HUES6 (cell line): ENCODE results near the gene ELP4.
"Not testable (repeated sequence)": the region's sequence is repeated elsewhere in the genome, so short reads cannot be mapped to it uniquely, and the experiment has no call there.

ENCODE experiments used
- H3K27ac ChIP-seq: 2 replicates; pipeline ENCODE4 v1.7.0; 2013; ENCODE audit warnings: low read depth, mild to moderate bottlenecking, low read length, inconsistent platforms
- H3K27me3 ChIP-seq: 2 replicates; pipeline ENCODE4 v1.6.1; 2013; ENCODE audit warnings: low read length; ENCODE audit not compliant: control insufficient read depth, insufficient read depth
- H3K36me3 ChIP-seq: 2 replicates; pipeline ENCODE4 v1.6.1; 2013; ENCODE audit warnings: low read length; ENCODE audit not compliant: control insufficient read depth, insufficient read depth
- H3K4me1 ChIP-seq: 2 replicates; pipeline ENCODE4 v1.6.1; 2013; ENCODE audit warnings: low read length; ENCODE audit not compliant: control insufficient read depth, insufficient read depth
- H3K4me3 ChIP-seq: 2 replicates; pipeline ENCODE4 v1.5.1; 2013; ENCODE audit warnings: low read depth, low read length
- H3K9ac ChIP-seq: one replicate; pipeline ENCODE4 v1.6.1; 2013; ENCODE audit warnings: mild to moderate bottlenecking, low read length
- H3K9me3 ChIP-seq: 2 replicates; pipeline ENCODE4 v1.6.1; 2013; ENCODE audit warnings: low read depth, low read length; ENCODE audit not compliant: control insufficient read depth, insufficient read depth

The ELP4 gene

DNA sequence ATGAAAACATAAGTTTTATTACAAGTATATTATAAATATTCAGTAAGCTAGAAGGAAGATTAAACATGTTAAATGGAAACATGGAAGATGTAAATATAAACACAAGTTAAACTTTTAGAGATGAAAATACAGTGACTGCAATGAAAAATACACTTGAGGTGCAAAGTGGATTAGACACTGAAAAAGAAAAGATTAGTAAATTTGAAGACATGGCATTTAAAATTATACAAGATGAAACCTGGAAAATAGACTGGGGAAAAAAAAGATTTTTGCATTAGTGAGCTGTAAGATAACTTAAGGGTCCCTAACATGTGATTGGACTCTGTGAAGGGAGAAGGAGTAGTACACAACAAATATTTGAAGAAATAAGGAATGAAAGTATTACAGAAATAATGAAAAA lies 33.3 kb downstream of the ELP4 start:
- no peak overlapping the region for H3K27ac ChIP-seq
- H3K9me3 ChIP-seq: peaks cover 9% of the 10 kb centered on the region; the same call in 1 of the 2 replicates
- no peak overlapping the region for H3K9ac ChIP-seq
- H3K4me3 ChIP-seq: no peak overlapping the region
- peaks cover 8% of the 10 kb centered on the region; the same call in 1 of the 2 replicates for H3K36me3 ChIP-seq
- no peaks in the 10 kb centered on the region for H3K4me1 ChIP-seq
- no peaks in the 10 kb centered on the region for H3K27me3 ChIP-seq

DNA sequence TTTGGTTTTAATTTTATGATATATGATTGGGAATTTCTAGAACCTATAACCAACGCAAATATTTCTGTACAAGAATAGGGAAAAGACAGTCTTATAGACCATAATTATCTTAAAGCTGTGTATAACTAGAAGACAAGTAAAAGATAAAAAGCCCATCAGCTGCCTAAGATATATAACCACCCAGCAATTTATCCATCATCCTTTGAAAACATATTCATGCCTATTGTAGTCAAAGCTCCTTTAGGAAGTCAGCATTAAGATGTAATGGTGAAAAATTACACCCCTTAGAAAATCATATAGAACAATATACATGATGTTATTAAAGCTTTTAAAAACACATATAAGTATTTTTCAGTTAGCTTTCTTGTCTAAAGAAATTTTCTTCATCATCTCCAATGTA lies 46.4 kb downstream of the ELP4 start:
- no peaks in the 10 kb centered on the region; the same call in 1 of the 2 replicates for H3K36me3 ChIP-seq
- no peak overlapping the region for H3K9ac ChIP-seq
- no peak overlapping the region for H3K27ac ChIP-seq
- no peaks in the 10 kb centered on the region for H3K27me3 ChIP-seq
- H3K9me3 ChIP-seq: peaks cover 4% of the 10 kb centered on the region
- H3K4me3 ChIP-seq: no peak overlapping the region
- H3K4me1 ChIP-seq: no peaks in the 10 kb centered on the region; the same call in 1 of the 2 replicates

DNA sequence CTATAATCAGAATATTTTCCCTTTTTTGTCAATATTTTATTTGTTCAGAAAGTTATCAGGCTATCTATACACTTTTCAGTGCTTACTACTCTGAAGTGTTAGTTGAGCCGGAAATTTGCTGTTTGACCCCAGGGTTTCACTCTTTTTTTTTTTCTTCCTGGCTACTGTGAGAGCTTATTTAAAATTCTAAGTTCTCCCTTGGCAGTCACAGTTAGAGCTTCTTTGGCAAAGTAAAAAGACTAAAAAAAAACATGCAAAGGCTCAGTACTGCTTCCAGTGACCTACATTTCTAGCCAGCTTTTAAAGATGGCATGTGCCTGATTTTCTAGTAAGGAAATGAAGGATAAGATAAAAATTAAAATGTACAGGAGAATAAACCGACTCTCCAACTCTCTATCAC lies 48.4 kb downstream of the ELP4 start:
- Histone ChIP-seq H3K9ac (no peak overlapping the region), H3K9me3 (peaks cover 4% of the 10 kb centered on the region), H3K27me3 (no peaks in the 10 kb centered on the region), H3K27ac (no peak overlapping the region), H3K4me3 (no peak overlapping the region), H3K36me3 (no peaks in the 10 kb centered on the region; the same call in 1 of the 2 replicates), H3K4me1 (no peaks in the 10 kb centered on the region; the same call in 1 of the 2 replicates)

DNA sequence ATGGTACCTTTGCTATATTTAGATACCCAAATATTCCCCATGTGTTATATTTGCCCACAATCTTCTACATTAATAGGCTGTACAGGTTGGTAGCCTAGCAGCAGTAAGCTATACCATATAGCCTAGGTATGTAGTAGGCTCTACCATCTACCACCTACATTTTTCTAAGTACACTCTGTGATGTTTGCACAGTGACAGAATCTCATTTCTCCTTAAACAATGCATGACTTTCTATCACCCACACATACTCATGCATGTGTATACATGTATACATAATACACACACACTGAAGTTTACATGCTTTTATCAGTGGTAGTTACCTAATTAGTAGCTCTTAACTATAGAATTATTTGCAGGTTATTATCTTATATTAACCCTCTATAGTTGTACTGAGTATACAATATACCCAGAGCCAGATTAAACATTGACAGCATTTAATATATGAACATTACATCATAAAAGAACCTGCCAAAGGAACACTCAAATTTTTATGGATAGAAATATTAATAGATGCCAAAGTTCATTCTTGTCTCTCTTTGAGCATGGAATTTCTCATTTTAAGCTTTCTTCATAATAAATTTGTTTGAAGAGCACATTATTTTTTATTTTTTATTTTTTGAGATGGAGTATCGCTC lies 51.4 kb downstream of the ELP4 start:
- no peak overlapping the region for H3K27ac ChIP-seq
- H3K4me3 ChIP-seq: no peak overlapping the region
- no peaks in the 10 kb centered on the region; the same call in 1 of the 2 replicates for H3K4me1 ChIP-seq
- H3K27me3 ChIP-seq: no peaks in the 10 kb centered on the region
- no peak overlapping the region for H3K9ac ChIP-seq
- H3K36me3 ChIP-seq: no peaks in the 10 kb centered on the region
- no peaks in the 10 kb centered on the region for H3K9me3 ChIP-seq

DNA sequence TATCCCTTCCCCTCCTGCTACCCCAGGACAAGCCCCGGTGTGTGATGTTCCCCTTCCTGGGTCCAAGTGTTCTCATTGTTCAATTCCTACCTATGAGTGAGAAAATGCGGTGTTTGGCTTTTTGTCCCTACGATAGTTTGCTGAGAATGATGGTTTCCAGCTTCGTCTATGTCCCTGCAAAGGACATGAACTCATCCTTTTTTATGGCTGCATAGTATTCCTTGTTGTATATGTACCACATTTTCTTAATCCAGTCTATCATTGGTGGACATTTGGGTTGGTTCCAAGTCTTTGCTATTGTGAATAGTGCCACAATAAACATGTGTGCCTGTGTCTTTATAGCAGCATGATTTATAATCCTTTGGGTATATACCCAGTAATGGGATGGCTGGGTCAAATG lies 55.0 kb downstream of the ELP4 start:
- H3K9me3 ChIP-seq, H3K36me3 ChIP-seq, H3K27ac ChIP-seq, H3K4me1 ChIP-seq, H3K4me3 ChIP-seq, H3K27me3 ChIP-seq, H3K9ac ChIP-seq: not testable (repeated sequence)

DNA sequence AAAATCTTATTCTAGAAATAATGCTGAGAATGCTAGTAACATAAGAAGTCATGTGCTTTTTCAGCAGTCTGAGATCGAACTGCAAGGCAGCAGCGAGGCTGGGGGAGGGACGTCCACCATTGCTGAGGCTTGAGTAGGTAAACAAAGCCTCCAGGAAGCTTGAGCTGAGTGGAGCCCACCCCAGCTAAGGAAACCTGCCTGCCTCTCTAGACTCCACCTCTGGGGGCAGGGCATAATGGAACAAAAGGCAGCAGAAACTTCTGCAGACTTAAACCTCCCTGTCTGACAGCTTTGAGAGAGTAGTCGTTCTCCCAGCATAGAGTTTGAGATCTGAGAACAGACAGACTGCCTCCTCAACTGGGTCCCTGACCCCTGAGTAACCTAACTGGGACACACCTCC lies 64.6 kb downstream of the ELP4 start:
- not testable (repeated sequence) for H3K9me3 ChIP-seq, H3K4me3 ChIP-seq, H3K9ac ChIP-seq, H3K4me1 ChIP-seq, H3K36me3 ChIP-seq, H3K27ac ChIP-seq, H3K27me3 ChIP-seq

DNA sequence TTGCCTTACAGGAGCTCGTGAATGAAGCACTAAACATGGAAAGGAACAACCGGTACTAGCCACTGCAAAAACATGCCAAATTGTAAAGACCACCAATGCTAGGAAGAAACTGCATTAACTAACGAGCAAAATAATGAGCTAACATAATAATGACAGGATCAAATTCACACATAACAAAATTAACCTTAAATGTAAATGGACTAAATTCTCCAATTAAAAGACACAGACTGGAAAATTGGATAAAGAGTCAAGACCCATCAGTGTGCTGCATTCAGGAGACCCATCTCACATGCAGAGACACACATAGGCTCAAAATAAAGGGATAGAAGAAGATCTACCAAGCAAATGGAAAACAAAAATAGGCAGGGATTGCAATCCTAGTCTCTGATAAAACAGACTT lies 66.2 kb downstream of the ELP4 start:
- not testable (repeated sequence) for H3K9ac ChIP-seq, H3K4me3 ChIP-seq, H3K27ac ChIP-seq, H3K36me3 ChIP-seq, H3K4me1 ChIP-seq, H3K27me3 ChIP-seq, H3K9me3 ChIP-seq

DNA sequence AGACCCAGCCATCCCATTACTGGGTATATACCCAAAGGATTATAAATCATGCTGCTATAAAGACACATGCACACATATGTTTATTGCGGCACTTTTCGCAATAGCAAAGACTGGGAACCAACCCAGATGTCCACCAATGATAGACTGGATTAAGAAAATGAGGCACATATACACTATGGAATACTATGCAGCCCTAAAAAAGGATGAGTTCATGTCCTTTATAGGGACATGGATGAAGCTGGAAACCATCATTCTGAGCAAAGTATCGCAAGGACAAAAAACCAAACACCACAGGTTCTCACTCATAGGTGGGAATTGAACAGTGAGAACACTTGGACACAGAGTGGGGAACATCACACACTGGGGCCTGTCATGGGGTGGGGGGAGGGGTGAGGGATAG lies 69.8 kb downstream of the ELP4 start:
- H3K4me1 ChIP-seq, H3K9ac ChIP-seq: not testable (repeated sequence)

DNA sequence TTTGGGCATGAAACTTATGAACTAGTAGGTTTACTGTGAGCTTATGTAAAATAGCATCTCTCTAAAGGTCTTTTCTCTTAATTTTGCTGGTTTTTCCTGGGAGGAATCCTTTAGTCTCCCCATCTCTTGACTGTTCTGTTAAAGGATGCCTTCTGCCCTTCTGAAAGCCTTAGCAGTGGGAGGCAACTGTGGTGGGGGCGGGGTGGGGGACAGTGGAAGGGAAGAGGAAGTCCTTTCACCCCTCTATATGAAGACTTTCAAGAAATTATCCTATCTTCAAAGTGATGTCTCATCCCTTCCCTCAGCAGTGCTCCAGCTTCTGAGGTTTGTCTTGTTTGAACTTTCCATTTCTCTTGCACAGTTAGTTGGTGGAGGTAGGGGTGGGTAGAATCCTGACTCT lies 73.1 kb downstream of the ELP4 start:
- no peaks in the 10 kb centered on the region for H3K36me3 ChIP-seq
- H3K4me1 ChIP-seq: no peaks in the 10 kb centered on the region
- no peaks in the 10 kb centered on the region for H3K27me3 ChIP-seq
- no peaks in the 10 kb centered on the region for H3K9me3 ChIP-seq
- H3K4me3 ChIP-seq: no peak overlapping the region
- no peak overlapping the region for H3K27ac ChIP-seq
- no peak overlapping the region for H3K9ac ChIP-seq

More for the DNA sequence above, 69.8 kb downstream of the ELP4 start:
- H3K27me3 ChIP-seq, H3K4me3 ChIP-seq, H3K27ac ChIP-seq, H3K36me3 ChIP-seq, H3K9me3 ChIP-seq: not testable (repeated sequence)

DNA sequence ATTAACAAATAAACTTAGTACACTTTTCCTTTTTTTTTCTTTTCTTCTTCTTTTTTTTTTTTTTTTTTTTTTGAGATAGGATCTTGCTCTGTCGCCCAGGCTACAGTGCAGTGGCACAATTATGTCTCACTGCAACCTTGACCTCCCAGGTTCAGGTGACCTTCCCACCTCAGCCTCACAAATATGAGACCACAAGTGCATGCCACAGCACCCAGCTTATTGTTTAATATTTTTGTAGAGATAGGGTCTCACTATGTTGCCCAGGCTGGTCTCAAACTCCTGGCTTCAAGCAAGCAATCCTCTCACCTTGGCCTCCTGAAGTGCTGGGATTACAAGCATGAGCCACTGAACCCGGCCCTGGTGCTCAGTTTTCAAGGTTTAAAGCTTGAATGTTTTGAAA lies 88.9 kb downstream of the ELP4 start:
- H3K4me3 ChIP-seq: no peak overlapping the region
- H3K27me3 ChIP-seq: no peaks in the 10 kb centered on the region
- no peaks in the 10 kb centered on the region for H3K36me3 ChIP-seq
- 0 out of 2 replicates have a peak, but pooled peaks cover 3% of the 10 kb centered on the region for H3K9me3 ChIP-seq
- H3K27ac ChIP-seq: no peak overlapping the region
- H3K4me1 ChIP-seq: no peaks in the 10 kb centered on the region; the same call in 1 of the 2 replicates
- no peak overlapping the region for H3K9ac ChIP-seq

DNA sequence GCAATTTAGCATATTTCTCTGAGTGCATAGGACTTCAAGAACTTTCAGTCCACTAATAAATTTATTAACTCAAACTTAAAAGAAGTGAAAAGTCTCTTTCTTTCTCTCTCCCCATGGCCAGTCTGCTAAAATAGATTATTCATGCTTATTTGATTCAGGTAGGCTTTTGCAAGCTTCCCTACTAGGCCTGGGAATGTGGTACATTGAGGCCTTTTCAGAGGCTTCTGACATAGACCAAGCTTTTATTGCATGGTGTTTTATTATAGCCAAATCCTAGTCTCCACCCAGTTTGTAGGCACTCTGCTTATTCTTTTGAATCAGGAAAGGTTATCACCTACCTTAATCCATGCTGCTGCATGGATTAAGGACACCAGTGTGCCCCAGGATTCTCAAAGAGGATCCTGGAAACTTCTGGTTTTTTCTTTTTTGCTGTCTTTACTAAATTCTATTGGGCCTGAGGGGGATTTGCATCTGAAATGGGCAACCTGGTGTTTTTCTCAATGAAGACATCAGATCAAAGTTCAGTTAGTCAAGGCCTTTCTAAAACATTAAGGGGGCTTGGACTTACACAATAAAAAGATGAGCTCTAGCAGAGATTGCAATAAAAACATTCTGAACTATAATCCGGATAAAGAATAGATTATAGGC lies 92.2 kb downstream of the ELP4 start:
- H3K27ac ChIP-seq: no peak overlapping the region

More for the DNA sequence above, 92.2 kb downstream of the ELP4 start:
- Histone ChIP-seq H3K4me3 (no peak overlapping the region), H3K36me3 (no peaks in the 10 kb centered on the region), H3K9ac (no peak overlapping the region), H3K4me1 (no peaks in the 10 kb centered on the region; the same call in 1 of the 2 replicates), H3K27me3 (no peaks in the 10 kb centered on the region), H3K9me3 (0 out of 2 replicates have a peak, but pooled peaks cover 3% of the 10 kb centered on the region)
